Measurements from ENCODE around the gene OR2AG1.

OR2AG1 gene, protein sequence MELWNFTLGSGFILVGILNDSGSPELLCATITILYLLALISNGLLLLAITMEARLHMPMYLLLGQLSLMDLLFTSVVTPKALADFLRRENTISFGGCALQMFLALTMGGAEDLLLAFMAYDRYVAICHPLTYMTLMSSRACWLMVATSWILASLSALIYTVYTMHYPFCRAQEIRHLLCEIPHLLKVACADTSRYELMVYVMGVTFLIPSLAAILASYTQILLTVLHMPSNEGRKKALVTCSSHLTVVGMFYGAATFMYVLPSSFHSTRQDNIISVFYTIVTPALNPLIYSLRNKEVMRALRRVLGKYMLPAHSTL

DNA sequence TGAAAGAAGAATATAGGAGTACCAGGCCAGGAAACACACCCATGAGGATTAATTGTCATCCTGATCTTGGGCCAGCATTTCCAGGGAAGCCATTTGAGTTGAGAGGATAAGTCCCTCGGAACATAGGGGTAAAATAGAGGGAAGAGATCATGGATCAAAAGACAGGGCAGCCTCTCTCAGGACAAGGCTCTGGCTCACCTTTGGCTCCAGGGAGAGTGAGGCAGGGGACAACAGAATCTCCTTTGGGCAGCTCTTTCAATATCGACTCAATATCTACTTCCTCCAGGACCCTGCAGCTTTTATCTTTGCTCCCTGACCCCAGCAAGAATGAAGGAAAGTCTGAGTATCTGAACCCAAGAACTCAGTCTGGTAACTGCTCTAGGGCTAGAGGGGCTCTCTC, at the start of gene OR2AG1:
Gene OR2AG1, plus strand, starts transcription at position 301 of the 400 bp plus-strand sequence. CDS start 2,018 bp downstream, outside the sequence.
- no peak for DNase-seq (ENCODE audit: low read depth in 3 of 3)

GRCh38 chr11:6733326-6734275, 49.2 kb upstream of the OR2AG1 start:
- DNase-seq (ENCODE audit: low read depth in 3 of 3) = no peak

GRCh38 chr11:6734616-6735015, 48.2 kb upstream of the OR2AG1 start:
- no peak for DNase-seq (ENCODE audit: low read depth in 3 of 3)

DNA sequence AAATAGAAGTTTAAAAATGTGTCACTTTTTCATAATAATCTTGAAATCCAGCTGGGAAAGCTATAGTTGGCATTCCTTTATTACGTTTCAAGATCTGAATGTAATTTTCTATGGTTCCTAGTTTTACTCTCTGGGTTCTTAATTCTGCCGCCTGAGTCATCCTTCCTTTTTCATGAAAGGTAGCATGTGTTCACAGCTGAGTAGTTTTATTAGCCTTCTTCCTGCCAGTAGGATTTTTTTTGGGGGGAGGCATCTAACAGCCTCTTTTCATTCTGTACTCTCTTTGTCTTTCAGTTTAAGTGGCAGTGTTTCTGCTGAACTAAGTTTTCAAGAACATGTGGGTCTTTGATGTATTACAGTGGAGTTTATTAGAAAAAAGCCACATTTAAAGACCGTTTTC, 47.5 kb upstream of the OR2AG1 start:
- no peak for DNase-seq (ENCODE audit: low read depth in 3 of 3)

GRCh38 chr11:6736495-6737121, 46.2 kb upstream of the OR2AG1 start:
- DNase-seq (ENCODE audit: low read depth in 3 of 3) = no peak

- peak in 2 of 3 experiments; percentile 12 to 44 for DNase-seq (ENCODE audit: low read depth in 3 of 3)
Observed at GRCh38 chr11:6737872-6738466, 44.9 kb upstream of the OR2AG1 start.

GRCh38 chr11:6738590-6738989, 44.2 kb upstream of the OR2AG1 start:
- no peak for DNase-seq (ENCODE audit: low read depth in 3 of 3)

DNA sequence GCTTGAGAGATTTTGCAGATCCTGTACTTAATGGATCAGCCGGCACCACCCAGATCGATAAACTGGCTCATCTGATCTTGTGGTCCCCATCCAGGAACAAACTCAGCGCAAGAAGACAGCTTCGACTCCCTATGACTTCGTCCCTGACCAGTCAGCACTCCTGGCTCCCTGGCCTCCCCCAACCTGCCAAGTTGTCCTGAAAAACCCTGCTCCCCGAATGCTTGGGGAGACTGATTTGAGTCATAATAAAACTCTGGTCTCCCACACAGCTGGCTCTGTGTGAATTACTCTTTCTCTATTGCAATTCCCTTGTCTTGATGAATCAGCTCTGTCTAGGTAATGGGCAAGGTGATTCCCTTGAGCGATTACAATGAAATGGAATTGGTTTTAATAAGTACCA, 40.6 kb upstream of the OR2AG1 start:
- DNase-seq (ENCODE audit: low read depth in 3 of 3) = no peak

DNA sequence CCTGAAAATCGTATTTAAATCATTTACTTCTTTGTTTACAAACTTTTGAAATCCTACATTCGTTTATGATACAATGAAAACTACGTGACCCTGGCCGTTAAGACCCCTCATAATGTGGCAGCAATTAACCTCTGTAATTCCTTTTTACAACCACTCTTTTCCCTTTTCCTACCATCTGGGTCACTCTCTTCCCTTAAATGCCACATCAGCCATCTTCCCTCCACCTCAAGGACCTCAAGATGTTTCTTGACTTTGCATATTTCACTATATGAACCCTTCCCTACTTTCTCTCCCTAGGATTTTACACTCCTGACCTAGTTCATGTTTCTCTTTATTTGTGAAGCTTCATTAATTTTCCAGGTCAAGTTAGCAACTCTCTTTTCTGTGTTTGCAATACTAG, 37.8 kb upstream of the OR2AG1 start:
- DNase-seq (ENCODE audit: low read depth in 3 of 3) = no peak

DNA sequence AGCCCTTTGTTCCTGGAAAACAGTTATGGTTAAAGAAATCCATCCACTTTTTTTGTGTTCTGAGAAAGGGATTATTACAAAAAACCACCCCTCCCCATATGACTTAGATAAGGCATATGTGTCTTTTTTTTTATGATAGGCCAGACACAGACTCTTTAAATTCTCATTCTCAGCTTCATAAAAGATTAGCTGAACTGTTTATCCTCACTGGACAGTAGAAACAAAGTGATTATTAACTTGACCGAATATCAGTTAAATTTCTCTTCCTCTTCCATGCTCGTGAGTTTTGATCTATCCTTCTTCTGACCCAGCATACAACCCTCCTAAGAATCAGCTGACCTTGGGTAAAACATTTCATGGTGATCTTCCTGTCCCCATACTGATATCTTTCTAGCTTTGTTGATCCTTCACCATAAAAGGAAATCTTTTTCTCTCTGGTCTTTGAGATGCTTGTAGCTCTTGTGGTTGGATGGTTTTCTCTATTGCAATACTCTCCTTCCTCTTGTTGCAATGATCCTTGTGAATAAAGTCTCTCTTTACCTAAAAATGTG, 37.3 kb upstream of the OR2AG1 start:
- no peak for DNase-seq (ENCODE audit: low read depth in 3 of 3)

DNA sequence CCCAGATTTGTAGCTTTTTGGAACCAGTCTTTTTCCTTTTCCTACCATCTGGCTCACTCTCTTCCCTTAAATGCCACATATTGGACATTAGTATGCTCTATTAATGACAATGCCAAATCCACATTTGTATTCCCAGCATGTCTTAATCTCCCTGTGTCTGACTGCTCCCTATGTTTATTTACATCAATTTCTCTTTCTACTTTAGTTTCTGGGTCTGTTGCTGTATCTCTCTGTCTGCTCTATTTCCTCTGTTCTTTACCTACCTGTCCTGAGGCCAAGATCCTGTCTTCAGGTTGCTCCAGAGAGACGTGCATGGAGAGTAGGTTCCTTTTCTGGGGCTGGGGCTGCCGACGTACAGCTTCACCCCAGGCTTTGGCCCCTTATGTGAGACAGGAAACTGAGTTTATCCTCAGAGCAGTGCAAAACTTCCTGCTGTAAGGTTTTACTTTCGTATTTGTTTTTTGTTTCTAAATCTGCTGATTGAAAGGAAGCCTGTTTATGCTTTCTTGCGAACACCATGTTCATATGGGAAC, 36.7 kb upstream of the OR2AG1 start:
- DNase-seq (ENCODE audit: low read depth in 3 of 3) = no peak

DNA sequence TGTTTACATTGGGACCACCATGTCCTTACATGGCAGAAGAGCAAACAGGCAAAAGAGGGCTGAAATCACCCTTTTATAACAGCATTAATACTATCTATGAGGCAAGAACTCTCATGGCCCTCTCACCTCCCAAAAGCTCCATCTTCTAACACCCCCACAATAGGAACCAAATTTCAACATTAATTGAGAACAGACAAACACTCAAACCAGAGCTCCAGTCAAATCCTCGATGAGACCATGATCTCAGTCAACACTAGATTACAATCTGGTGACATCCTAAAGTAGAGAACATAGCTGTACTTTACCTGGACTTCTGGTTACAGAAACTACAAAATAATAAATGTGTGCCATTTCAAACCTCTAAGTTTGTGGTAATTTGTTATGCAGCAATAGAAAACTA, 36.2 kb upstream of the OR2AG1 start:
- no peak for DNase-seq (ENCODE audit: low read depth in 3 of 3)

GRCh38 chr11:6747097-6747668, 35.6 kb upstream of the OR2AG1 start:
- no peak for DNase-seq (ENCODE audit: low read depth in 3 of 3)

DNA sequence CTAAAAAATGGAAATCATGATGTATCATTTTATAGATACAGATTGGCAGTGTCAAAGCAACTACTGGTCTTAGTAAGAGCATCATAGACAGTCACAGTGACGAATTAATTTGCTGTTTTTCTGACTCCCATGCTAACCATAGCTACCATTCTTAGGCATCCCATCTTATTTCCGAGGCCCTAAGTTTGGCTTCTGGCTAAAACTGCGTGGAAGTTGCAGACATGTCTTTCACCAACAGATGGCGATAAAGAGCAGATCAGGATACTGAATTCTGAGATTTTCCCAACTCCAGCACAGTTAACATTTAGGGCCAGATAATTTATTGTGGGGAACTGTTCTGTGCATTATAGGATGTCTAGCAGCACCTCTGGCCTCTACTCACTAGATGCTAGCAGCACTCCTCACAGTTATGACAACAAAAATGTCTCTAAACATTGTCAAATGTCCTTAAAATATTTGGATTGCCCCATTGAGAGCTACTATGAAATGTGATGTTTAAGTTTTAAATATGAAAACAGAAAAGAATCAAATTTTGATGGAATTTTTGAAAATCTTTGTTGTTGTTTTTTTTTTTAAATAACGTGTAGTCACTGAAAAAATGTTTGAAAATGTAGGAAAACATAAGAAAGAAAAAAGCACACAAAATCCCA, 27.4 kb upstream of the OR2AG1 start:
- DNase-seq (ENCODE audit: low read depth in 3 of 3) = no peak

DNA sequence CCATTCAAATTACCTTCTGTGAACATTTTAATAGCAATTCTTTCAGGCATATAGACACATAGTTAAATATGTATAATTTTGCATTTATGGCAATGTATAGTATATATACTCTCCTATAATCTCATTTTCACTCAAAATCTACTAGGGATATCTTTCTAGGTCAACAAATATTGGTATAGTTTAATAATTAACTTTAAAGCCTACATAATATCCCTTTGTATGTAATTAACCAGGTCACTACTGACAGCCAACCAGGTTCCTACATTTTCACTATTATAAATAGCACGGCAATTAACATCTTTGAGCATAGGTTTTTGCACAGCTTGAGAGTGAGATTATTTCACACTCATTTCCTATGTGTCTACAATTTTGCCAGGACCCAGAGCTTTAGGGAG, 26.9 kb upstream of the OR2AG1 start:
- DNase-seq (ENCODE audit: low read depth in 3 of 3) = no peak

DNA sequence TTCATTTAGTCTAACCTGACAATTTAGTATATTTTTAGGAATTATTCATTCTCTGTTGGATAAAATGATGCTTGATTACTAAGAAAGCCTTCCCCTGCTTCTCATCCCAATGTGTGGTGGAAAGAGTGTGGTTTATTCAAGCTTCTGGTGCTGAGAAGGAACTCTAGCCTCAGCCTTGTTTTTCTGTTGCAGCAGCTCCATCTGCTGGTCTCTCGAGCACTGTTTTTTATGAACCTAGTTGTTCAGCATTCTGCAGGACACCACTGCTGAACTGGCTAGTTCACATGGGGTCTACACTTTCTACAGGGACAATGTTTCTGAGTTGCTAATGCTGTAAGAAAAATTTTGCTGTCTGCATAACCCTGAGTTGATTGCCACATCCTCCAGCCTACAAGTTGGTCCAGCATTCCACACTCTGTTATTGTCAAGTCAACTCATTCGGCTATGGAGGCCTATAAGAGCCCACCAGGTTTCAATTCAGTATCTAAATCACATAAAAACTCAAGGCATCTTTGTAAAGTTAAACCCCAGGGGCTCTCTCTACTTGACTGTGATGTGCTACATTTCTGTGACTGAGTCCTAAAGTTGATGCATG, 25.4 kb upstream of the OR2AG1 start:
- DNase-seq (ENCODE audit: low read depth in 3 of 3) = peak in 2 of 3 experiments; percentile 28 to 38

DNA sequence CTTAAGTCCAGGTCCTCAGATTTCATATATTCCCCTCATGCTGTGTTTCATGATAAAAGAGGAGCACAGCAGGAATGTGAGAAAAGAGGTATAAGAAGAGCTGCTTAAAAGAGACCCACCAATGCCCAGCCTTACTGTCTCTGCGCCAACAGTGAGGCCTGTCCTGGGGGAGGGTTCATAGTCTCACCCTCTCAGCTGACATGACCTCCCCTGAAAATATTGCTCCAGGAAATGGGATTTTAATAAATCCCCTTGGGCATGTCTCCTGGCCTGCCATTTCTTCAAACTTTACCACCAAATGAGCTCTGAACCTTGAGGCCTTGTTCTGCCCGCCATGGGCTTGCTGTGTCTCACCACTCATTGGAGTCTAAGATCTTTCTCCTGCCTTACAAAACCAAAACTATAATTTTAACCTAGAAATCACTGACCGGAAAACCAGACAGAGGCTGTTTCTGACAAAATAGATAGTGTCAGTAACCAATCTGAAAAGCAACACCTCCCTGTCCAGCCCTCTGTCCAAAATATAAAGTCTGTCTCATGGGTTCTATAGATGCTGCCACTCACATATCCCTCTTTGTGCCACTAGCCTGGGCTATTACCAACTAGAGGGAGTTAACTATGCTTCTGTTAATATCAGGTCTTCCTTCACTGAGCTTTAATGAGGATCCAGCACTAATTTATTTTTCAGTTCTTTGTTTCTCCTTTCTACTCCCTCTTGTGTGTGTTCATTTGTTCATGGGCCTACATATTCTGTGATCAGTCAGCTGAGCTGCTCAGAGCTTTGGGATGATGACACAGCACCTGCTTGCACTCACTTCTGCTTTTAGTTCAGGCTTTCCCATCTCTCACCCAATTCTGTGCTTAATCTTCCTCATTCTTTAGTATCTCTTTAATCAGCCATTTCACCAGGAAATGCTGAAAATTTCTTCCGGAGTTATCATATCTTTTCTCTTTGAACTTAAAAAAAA, 10.6 kb upstream of the OR2AG1 start, which contains the start of gene OR2AG2:
Gene OR2AG2, minus strand, starts transcription at position 51 of the 968 bp plus-strand sequence. CDS start 3,019 bp downstream, outside the sequence.
- DNase-seq (ENCODE audit: low read depth in 3 of 3) = no peak

GRCh38 chr11:6778518-6778917, 4.3 kb upstream of the OR2AG1 start:
- no peak for DNase-seq (ENCODE audit: low read depth in 3 of 3)

DNA sequence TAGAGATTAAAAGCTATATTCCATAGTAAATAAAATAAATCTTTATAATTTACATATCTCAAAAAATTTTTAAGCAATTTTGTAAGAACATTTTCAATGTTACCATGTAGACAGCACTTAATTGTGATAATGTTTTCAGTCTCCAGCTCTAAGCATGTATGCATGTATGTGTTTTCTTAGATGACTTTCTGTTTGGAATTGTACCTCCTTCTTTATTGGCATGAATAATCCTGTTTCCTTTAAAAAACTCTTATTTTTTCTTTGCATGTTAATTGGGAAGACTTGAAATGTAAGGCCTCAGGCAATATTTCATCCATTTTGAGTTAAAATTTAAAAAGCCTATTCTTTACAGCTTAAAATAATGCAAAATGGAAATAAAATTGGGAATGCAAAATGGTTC, 2.0 kb upstream of the OR2AG1 start:
- DNase-seq (ENCODE audit: low read depth in 3 of 3) = no peak

Data from stimulated activated CD4-positive, alpha-beta T cell treated with anti-CD3 and anti-CD28 coated beads, TNF-alpha, amount 100 ng/mL, for 4 hours (primary cell).